Neural progenitor cell (in vitro differentiated cells): ENCODE measurements around the gene NHEJ1. TPM values are rescaled to one million over a fixed set of nuclear protein-coding genes. Genes with fewer than 3 reads are reported as not detected.

Experiments used
- DNase-seq: peaks from one replicate; pipeline ENCODE4 v3.0.0-alpha.2; 2016; ENCODE audit warnings: low spot score
- H2AFZ ChIP-seq: fragments of 200-600 bp; sonication (generic); replicated peaks from 2 replicates; pipeline ENCODE4 v1.6.1; 2016; ENCODE audit warnings: antibody characterized with exemption
- H3F3A ChIP-seq: fragments of 200-600 bp; sonication (generic); 2 replicates; pipeline ENCODE4 v1.6.1; 2016; ENCODE audit warnings: antibody characterized with exemption, low read depth
- H3K27ac ChIP-seq: fragments of 200-600 bp; sonication (generic); 2 replicates; pipeline ENCODE4 v1.5.1; 2016; ENCODE audit warnings: mild to moderate bottlenecking
- H3K27me3 ChIP-seq: fragments of 200-600 bp; sonication (generic); 2 replicates; pipeline ENCODE4 v1.6.1; 2016; ENCODE audit warnings: mild to moderate bottlenecking, moderate library complexity
- H3K36me3 ChIP-seq: fragments of 200-600 bp; sonication (generic); 2 replicates; pipeline ENCODE4 v1.5.1; 2016
- H3K4me1 ChIP-seq: fragments of 200-600 bp; sonication (generic); 2 replicates; pipeline ENCODE4 v1.6.1; 2016; ENCODE audit warnings: mixed run types
- H3K4me2 ChIP-seq: fragments of 200-600 bp; sonication (generic); 2 replicates; pipeline ENCODE4 v1.6.1; 2016
- H3K4me3 ChIP-seq: fragments of 200-600 bp; sonication (generic); 2 replicates; pipeline ENCODE4 v1.5.1; 2016
- H3K79me2 ChIP-seq: fragments of 200-600 bp; sonication (generic); 2 replicates; pipeline ENCODE4 v1.6.1; 2016; ENCODE audit warnings: low read depth
- H3K9ac ChIP-seq: fragments of 200-600 bp; sonication (generic); 2 replicates; pipeline ENCODE4 v1.6.1; 2016
- H3K9me3 ChIP-seq: fragments of 200-600 bp; sonication (generic); 2 replicates; pipeline ENCODE4 v1.5.1; 2016; ENCODE audit warnings: low read depth
- H4K20me1 ChIP-seq: fragments of 200-600 bp; sonication (generic); 2 replicates; pipeline ENCODE4 v1.6.1; 2016; ENCODE audit warnings: low read depth
- H3K27ac Mint-ChIP-seq: 3 replicates; pipeline ENCODE4 v1.8.0; 2021; ENCODE audit warnings: mixed read lengths
- H3K27me3 Mint-ChIP-seq: 2 replicates; pipeline ENCODE4 v1.8.0; 2022; ENCODE audit warnings: low read depth, mild to moderate bottlenecking, inconsistent platforms, moderate library complexity, mixed read lengths; ENCODE audit not compliant: insufficient read depth
- H3K36me3 Mint-ChIP-seq: 3 replicates; pipeline ENCODE4 v1.8.0; 2021; ENCODE audit warnings: mixed read lengths
- H3K4me1 Mint-ChIP-seq: 3 replicates; pipeline ENCODE4 v1.8.0; 2021; ENCODE audit warnings: mixed read lengths
- H3K4me3 Mint-ChIP-seq: 3 replicates; pipeline ENCODE4 v1.8.0; 2021; ENCODE audit warnings: mild to moderate bottlenecking, moderate library complexity, mixed read lengths
- H3K9me3 Mint-ChIP-seq: 3 replicates; pipeline ENCODE4 v1.8.0; 2020; ENCODE audit warnings: mixed read lengths
- CTCF ChIP-seq: fragments of 200-600 bp; sonication (generic); IDR thresholded peaks from 2 replicates; pipeline ENCODE4 v1.5.1; 2017; ENCODE audit warnings: antibody characterized with exemption, mild to moderate bottlenecking
- EZH2 ChIP-seq: fragments of 200-600 bp; sonication (generic); IDR thresholded peaks from 2 replicates; pipeline ENCODE4 v1.6.1; 2017; ENCODE audit warnings: antibody characterized with exemption, mild to moderate bottlenecking, moderate library complexity
- EZH2phosphoT487 ChIP-seq: fragments of 200-600 bp; sonication (generic); IDR thresholded peaks from 2 replicates; pipeline ENCODE4 v1.6.1; 2017; ENCODE audit warnings: antibody characterized with exemption
- total RNA-seq: library from RNA; depleted of rRNA; stranded (reverse); fragments of >200 nt; gene quantifications from 2 replicates; pipeline ENCODE4 v1.2.3, GENCODE V29; 2015; ENCODE audit warnings: low replicate concordance

The NHEJ1 gene
- total RNA-seq, 1 donor from 2014 or later: 25.5 TPM

GRCh38 chr2:219174801-219175200 is 14.2 kb upstream of the NHEJ1 start:
- H3K4me3 Mint-ChIP-seq: peak overlapping the region; percentile 46
- no peak overlapping the region for H2AFZ ChIP-seq
- H3K27ac ChIP-seq: no peak overlapping the region
- peaks cover 22% of the 10 kb centered on the region for H4K20me1 ChIP-seq
- peaks cover 6% of the 10 kb centered on the region for H3K36me3 Mint-ChIP-seq
- H3F3A ChIP-seq: peaks cover 34% of the 10 kb centered on the region
- H3K36me3 ChIP-seq: no peaks in the 10 kb centered on the region
- DNase-seq: no peak
- H3K4me1 Mint-ChIP-seq: peaks cover 19% of the 10 kb centered on the region
- peaks cover 24% of the 10 kb centered on the region for H3K79me2 ChIP-seq
- H3K27me3 ChIP-seq: no peaks in the 10 kb centered on the region
- no peak overlapping the region for H3K4me2 ChIP-seq
- H3K4me1 ChIP-seq: peaks cover 14% of the 10 kb centered on the region
- no peak overlapping the region for H3K9ac ChIP-seq
- no peak overlapping the region for H3K27ac Mint-ChIP-seq
- no peaks in the 10 kb centered on the region for H3K9me3 Mint-ChIP-seq
- TF ChIP-seq EZH2phosphoT487 (no peak), CTCF (no peak), EZH2 (no peak)
- no peak overlapping the region for H3K4me3 ChIP-seq
- peaks cover 4% of the 10 kb centered on the region for H3K27me3 Mint-ChIP-seq
- no peaks in the 10 kb centered on the region for H3K9me3 ChIP-seq

- Mint-ChIP-seq H3K27me3 (peaks cover 4% of the 10 kb centered on the region), H3K4me3 (peak overlapping the region; percentile 28), H3K27ac (no peak overlapping the region), H3K36me3 (peaks cover 5% of the 10 kb centered on the region), H3K9me3 (no peaks in the 10 kb centered on the region), H3K4me1 (peaks cover 14% of the 10 kb centered on the region)
- Histone ChIP-seq H3K79me2 (peaks cover 17% of the 10 kb centered on the region), H3F3A (peaks cover 34% of the 10 kb centered on the region), H4K20me1 (peaks cover 19% of the 10 kb centered on the region), H3K27ac (no peak overlapping the region), H3K9me3 (no peaks in the 10 kb centered on the region), H3K4me3 (no peak overlapping the region), H2AFZ (no peak overlapping the region), H3K27me3 (no peaks in the 10 kb centered on the region), H3K36me3 (no peaks in the 10 kb centered on the region), H3K4me1 (peaks cover 12% of the 10 kb centered on the region), H3K9ac (no peak overlapping the region), H3K4me2 (no peak overlapping the region)
- DNase-seq: no peak
- TF ChIP-seq EZH2 (no peak), EZH2phosphoT487 (no peak), CTCF (no peak)
Measured at GRCh38 chr2:219174146-219174545, 13.5 kb upstream of the NHEJ1 start.

- Histone ChIP-seq H3K4me3 (no peak overlapping the region), H3F3A (peaks cover 34% of the 10 kb centered on the region), H3K9me3 (no peaks in the 10 kb centered on the region), H2AFZ (no peak overlapping the region), H3K27me3 (no peaks in the 10 kb centered on the region), H3K79me2 (peaks cover 9% of the 10 kb centered on the region), H3K36me3 (no peaks in the 10 kb centered on the region), H3K27ac (no peak overlapping the region), H3K9ac (no peak overlapping the region), H4K20me1 (peaks cover 14% of the 10 kb centered on the region), H3K4me2 (no peak overlapping the region), H3K4me1 (peaks cover 7% of the 10 kb centered on the region)
- H3K4me3 Mint-ChIP-seq: no peak overlapping the region
- H3K27me3 Mint-ChIP-seq: peaks cover 5% of the 10 kb centered on the region
- H3K27ac Mint-ChIP-seq: no peak overlapping the region
- no peaks in the 10 kb centered on the region for H3K9me3 Mint-ChIP-seq
- no peak for DNase-seq
- H3K4me1 Mint-ChIP-seq: peaks cover 10% of the 10 kb centered on the region
- H3K36me3 Mint-ChIP-seq: peaks cover 5% of the 10 kb centered on the region
- TF ChIP-seq EZH2phosphoT487 (no peak), CTCF (no peak), EZH2 (no peak)
Measured at GRCh38 chr2:219173176-219173575, 12.6 kb upstream of the NHEJ1 start.
